ENCODE measurements around the gene LRFN2. TPM values are rescaled to one million over a fixed set of nuclear protein-coding genes. Genes with fewer than 3 reads are reported as not detected.

LRFN2 gene
- total and polyA plus RNA-seq, 2 of the 8 experiments (the other 6 are each of a cell fraction or from before 2014, with no cell fraction given) = 2.3 TPM

GRCh38 chr6:40558102-40558501 is 29.1 kb downstream of the LRFN2 start:
- FAIRE-seq (no peak), DNase-seq (ENCODE audit: low read depth in 1 of 2, low spot score in 2 of 2) (no peak)
- Histone ChIP-seq H2AFZ (ENCODE audit: low read length) (no peak overlapping the region), H3K4me1 (replicated peaks in 1 of 4; ENCODE audit: control insufficient read depth in 3 of 4, insufficient read depth in 4 of 4, low read length in 3 of 4) (peaks cover 5 to 20% (median 10%) of the 10 kb centered on the region in 4 experiments), H3K4me3 (ENCODE audit: extremely low read depth in 1 of 4, insufficient read depth in 2 of 4, low read depth in 3 of 4, low read length in 4 of 4) (no peak overlapping the region), H2BK15ac (ENCODE audit: low read length) (0 out of 2 replicates have a peak overlapping the region, but pooled peaks have one; percentile 2), H3K79me2 (ENCODE audit: control insufficient read depth in 1 of 2, insufficient read depth in 2 of 2, low read length in 2 of 2) (no peaks in the 10 kb centered on the region), H3K27ac (ENCODE audit: low read depth, low read length) (no peak overlapping the region), H3K23me2 (ENCODE audit: low read depth, low read length) (no peaks in the 10 kb centered on the region; the same call in 1 of the 2 replicates), H3K36me3 (ENCODE audit: control insufficient read depth in 2 of 4, insufficient read depth in 4 of 4, low read length in 3 of 4) (no peaks in the 10 kb centered on the region), H3K9ac (replicated peaks in 1 of 4; ENCODE audit: extremely low read depth in 1 of 4, low read depth in 3 of 4, low read length in 3 of 4) (no peak overlapping the region), H3K27me3 (replicated peaks in 1 of 4; ENCODE audit: control insufficient read depth in 3 of 4, extremely low read depth in 1 of 4, insufficient read depth in 3 of 4, low read length in 3 of 4) (no peaks in the 10 kb centered on the region), H2BK5ac (ENCODE audit: low read depth, low read length) (no peak overlapping the region), H3K56ac (replicated peaks; ENCODE audit: insufficient read length, low read depth, low read length) (no peak overlapping the region), H4K20me1 (replicated peaks in 1 of 2; ENCODE audit: control insufficient read depth in 1 of 2, insufficient read depth in 2 of 2, low read length in 2 of 2) (no peaks in the 10 kb centered on the region), H3K4me2 (ENCODE audit: insufficient read depth in 1 of 2, low read depth in 2 of 2, low read length in 2 of 2) (no peak overlapping the region), H3K4ac (replicated peaks; ENCODE audit: insufficient read length, low read depth, low read length) (no peak overlapping the region), H3K18ac (ENCODE audit: extremely low read depth, low read length) (no peak overlapping the region), H4K5ac (ENCODE audit: insufficient read length, low read depth, low read length) (no peak overlapping the region), H3K23ac (ENCODE audit: insufficient read length) (no peak overlapping the region), H4K8ac (ENCODE audit: extremely low read depth, insufficient read depth, low read length) (no peak overlapping the region), H2BK12ac (ENCODE audit: low read depth, low read length) (no peak overlapping the region), H3K9me3 (ENCODE audit: insufficient read depth in 2 of 2, low read depth in 1 of 2, low read length in 1 of 2) (no peaks in the 10 kb centered on the region), H2BK120ac (replicated peaks; ENCODE audit: low read depth, low read length) (no peak overlapping the region), H3K14ac (ENCODE audit: insufficient read length) (no peak overlapping the region), H3K79me1 (ENCODE audit: low read depth, low read length) (no peaks in the 10 kb centered on the region; the same call in 1 of the 2 replicates), H2AK5ac (ENCODE audit: low read depth, low read length) (no peak overlapping the region), H4K91ac (replicated peaks; ENCODE audit: insufficient read length, low read length) (peak overlapping the region; percentile 2), H2BK20ac (ENCODE audit: low read length) (no peak overlapping the region)
- ChIA-PET POLR2A (ENCODE audit: partially characterized antibody) (interaction anchor here (1.6 kb wide), 1 partner anchor 16 kb away, joined by 4 read pairs; no protein-coding TSS in a partner anchor), CTCF (ENCODE audit: partially characterized antibody) (interaction anchor here (0.7 to 3.1 kb wide), 8 partner anchors 8 to 250 kb away, joined by 3 to 13 read pairs (median 4); no protein-coding TSS in a partner anchor)
- 88% methylated on average over 3 of the region's 3 CpGs; no CpG with 5 or more reads in 1 of the 2 experiments for WGBS, 2 experiments (ENCODE audit: extremely low coverage in 1 of 2, insufficient coverage in 1 of 2, insufficient read length in 1 of 2, insufficient replicate concordance in 2 of 2, low coverage in 1 of 2, low lambda C conversion rate in 2 of 2, missing lambda C conversion rate in 1 of 2)
- no peak for TF ChIP-seq CBX8 (IDR thresholded peaks at IDR 0.05; ENCODE audit: borderline replicate concordance, low read depth, low read length)

Data from H1 (cell line).